GM19328 (cell line): ENCODE measurements around the gene GPAT2.
"Not testable (repeated sequence)": the region's sequence is repeated elsewhere in the genome, so short reads cannot be mapped to it uniquely, and the experiment has no call there.

Source experiments
- ATAC-seq: cut with Tn5 transposase; IDR thresholded peaks from one replicate; pipeline ENCODE4 v1.9.1; 2021; ENCODE audit warnings: mild to moderate bottlenecking, moderate library complexity; ENCODE audit not compliant: unreplicated experiment

Gene GPAT2

DNA sequence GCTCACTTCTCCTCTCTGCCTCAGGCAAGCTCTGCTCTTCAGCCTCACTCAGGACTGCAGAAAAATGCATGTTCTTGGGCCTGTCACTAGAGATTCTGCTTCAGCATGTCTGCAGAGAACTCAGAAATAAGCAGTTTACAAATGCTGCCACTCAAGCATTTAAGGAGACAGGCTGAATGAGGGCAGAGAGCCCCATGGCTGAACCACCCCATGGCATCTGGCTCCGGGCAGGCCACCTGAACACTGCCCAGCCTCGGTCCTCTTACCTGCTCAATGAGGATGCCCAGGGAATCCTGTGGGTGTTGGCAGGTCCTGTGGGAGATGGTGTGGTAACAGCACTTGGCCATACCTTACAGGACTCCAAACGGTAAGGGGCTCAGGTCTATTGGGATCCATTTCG, 31.2 kb upstream of the GPAT2 start:
- not testable (repeated sequence) for ATAC-seq

DNA sequence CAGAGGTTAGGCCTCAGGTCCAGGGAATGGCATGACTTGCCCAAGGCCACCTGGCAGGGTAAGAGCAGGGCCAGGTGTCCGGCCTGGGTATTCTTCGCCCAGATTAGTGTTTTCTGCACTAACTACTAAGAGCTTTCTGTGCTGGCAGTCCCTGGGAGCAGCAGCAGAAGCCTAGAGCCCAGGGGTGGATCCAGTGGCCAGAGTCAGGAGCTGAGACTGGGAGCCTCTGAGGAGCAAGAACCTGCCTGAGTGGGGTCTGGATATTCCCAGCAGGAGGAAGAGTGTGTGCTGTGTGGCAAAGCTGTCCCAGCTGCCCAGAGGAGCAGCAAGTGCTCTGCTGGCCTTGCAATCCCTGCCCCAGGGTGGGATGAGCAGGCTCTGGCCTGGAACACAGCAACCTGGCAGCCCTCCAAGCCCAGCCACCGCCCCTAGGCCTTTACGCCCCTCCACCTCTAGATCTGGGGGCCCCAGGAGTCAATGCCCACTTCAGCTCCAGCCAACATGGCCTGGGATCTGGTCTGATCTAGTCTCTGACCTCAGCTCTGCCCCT, 30.7 kb upstream of the GPAT2 start:
- no peak for ATAC-seq

- ATAC-seq = not testable (repeated sequence)
These were observed 30.0 kb upstream of the GPAT2 start for GRCh38 chr2:96064760-96065159.

GRCh38 chr2:96064047-96064675, 29.4 kb upstream of the GPAT2 start:
- not testable (repeated sequence) for ATAC-seq

GRCh38 chr2:96063116-96063899, 28.6 kb upstream of the GPAT2 start:
- not testable (repeated sequence) for ATAC-seq

DNA sequence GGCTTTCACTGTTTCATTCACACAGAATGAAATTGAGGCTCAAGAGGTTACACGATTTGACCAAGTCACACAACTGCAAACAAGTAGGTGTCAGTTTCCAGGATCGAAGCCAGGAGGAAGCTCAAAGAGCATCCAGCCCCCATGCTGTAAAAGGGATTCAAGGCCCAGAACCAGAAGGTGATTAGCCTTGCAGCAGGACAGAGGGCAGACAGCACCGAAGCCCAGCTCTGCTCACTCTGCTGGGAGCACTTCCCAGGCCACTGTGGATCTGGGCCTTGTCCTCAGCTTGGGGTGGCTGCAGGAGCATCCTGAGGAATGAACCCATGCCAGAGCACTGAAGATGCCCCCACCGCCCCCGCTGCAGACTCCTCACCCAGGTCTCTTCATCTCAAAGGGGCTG, 27.8 kb upstream of the GPAT2 start:
- not testable (repeated sequence) for ATAC-seq

DNA sequence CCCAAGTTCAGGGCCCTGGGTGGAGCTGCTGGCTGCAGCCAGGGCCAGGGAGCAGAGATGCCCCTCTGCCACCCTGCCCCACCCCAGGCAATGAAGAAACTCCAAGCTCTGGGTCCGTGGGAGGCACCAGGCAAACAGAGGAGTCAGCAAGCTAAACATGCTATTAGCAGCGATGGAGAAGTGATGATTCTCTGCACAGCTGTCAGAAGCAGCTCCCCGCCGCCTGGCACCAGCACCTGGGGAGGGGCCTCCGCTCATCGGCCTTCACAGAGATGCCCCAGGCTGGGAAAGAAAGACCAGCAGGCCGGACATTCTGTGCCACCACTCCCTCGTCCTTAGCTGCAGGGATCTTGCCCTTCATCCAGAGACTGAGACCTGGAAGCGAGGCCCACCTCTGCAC, 27.2 kb upstream of the GPAT2 start:
- ATAC-seq = not testable (repeated sequence)

DNA sequence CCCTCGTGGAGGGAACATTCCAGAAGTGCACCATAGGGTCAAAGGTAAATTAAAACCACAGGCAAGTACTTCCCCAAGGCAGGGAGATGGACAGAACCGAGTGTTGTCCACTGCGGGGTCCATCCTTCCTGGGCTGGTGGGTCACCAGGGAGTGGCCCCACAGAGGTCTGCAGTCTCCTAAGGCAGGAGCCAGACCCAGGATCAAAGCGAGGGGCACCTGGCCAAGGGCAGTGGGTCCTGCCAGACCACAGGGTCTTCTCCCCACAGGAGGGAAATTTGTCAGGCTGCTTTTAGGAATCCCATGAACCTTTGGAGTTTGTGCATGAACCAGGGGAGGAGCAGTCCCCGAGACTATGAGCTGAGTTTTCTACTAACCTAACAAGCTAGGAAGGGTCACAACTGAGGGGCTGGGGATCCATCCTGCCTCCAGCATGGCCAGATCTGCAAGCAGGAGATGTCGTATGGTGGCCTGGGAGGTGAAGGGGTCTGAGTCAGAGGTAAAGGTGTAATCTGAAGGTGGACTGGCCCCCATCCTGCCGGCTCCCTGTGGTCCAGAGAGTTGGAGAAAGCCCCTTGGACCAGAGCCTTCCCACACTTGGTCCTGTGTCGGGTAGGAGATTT, 26.6 kb upstream of the GPAT2 start:
- not testable (repeated sequence) for ATAC-seq

- not testable (repeated sequence) for ATAC-seq
These were observed 25.6 kb upstream of the GPAT2 start for GRCh38 chr2:96060325-96060724.

GRCh38 chr2:96059443-96059842, 24.7 kb upstream of the GPAT2 start:
- not testable (repeated sequence) for ATAC-seq

DNA sequence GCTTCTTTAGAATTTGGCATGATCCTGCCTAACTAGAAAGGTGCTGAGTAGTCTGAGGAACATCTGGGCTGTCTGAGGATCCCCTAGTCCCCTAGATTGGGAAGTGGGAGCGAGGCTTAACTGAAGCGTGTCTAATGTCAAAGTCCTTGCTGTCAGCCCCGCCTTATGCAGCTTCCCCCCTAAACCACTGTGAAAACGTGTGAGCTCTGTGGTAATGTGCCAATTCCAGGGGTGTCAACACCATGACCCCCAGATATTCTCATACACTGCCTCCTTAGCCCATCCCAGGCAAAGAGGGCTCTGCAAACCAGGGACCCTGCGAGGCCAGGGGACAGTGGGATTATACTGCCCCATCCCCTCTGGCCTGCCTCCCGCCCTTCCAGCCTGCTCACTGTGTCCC, 21.1 kb upstream of the GPAT2 start:
- not testable (repeated sequence) for ATAC-seq

DNA sequence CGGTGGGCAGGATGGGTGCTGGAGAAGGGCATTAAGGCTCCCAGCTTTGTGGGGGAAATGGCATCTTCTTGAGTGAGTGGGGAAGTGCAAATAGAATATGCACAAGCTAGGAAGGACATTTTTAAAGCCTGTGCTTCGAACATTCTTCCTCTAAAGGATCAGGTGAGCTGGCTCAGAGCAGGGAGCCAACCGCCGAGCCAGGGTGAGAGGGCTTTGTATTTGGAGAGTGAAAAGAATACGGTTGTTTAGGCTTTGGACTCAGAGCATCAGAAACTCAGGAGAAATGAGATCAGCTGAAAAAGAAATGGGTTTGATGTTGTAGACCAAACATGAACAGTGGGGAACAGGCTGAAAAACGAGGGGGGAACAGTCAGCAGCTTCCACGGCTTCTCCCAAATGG, 19.8 kb upstream of the GPAT2 start:
- ATAC-seq = not testable (repeated sequence)

- ATAC-seq = not testable (repeated sequence)
These were observed 18.7 kb upstream of the GPAT2 start for GRCh38 chr2:96053385-96053784.

DNA sequence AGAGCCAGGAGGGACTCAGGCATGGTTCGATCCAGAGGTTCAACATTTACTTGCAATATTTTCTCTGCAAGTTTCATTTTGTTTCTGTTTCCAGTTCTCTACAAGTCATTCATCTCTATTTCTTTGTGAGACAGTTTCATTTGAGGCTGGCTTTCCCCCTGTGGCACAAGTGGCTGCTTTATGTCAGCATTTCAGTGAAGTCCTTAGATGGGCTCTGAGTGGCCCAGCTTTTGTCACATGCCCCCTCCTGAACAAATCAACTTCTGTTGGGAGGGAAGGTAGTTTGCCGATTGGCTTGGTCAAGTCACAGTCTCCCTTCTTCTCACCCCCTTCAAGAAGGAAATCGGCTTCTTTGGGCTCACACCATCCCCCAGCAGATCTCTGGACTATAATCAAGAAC, 17.9 kb upstream of the GPAT2 start:
- not testable (repeated sequence) for ATAC-seq

GRCh38 chr2:96049917-96050262, 15.2 kb upstream of the GPAT2 start:
- not testable (repeated sequence) for ATAC-seq

- ATAC-seq = not testable (repeated sequence)
These were observed 14.6 kb upstream of the GPAT2 start for GRCh38 chr2:96049049-96049916.

DNA sequence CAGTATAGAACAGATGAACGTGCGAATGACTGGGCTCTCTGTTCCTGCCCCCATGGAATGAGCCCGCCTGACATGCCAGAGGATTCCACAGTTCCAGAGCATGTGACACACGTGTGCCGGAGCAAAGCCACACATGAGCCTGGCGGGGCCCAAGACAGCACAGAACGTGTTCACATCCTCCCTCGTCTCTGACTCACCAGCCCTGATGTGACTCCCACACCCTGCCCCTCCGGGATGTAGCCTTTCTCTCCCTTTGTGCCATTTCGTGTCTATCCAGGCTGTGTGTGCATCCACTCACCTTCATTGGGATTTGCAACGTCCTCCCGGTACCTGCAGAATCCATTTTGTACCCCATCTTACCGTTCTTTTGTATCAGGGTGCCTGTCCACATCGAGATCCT, 838 bp upstream of the GPAT2 start:
- ATAC-seq = not testable (repeated sequence)

DNA sequence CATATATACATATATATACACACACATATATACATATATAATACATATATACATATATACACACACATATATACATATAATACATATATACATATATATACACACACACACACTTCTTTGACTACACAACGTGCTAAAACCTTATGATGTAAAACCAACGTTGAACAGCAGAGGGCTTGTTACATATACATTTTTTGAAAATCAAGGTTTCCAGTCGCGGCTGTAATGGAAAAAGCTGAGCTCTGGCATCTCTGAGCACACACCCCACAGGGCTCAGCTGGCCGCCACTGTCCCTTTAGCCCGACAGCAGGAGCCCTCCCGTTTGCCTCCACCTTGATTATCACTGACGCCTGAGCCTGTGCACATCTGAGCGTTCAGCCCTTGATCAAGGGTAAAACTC, 719 bp downstream of the GPAT2 start:
- ATAC-seq = not testable (repeated sequence)

DNA sequence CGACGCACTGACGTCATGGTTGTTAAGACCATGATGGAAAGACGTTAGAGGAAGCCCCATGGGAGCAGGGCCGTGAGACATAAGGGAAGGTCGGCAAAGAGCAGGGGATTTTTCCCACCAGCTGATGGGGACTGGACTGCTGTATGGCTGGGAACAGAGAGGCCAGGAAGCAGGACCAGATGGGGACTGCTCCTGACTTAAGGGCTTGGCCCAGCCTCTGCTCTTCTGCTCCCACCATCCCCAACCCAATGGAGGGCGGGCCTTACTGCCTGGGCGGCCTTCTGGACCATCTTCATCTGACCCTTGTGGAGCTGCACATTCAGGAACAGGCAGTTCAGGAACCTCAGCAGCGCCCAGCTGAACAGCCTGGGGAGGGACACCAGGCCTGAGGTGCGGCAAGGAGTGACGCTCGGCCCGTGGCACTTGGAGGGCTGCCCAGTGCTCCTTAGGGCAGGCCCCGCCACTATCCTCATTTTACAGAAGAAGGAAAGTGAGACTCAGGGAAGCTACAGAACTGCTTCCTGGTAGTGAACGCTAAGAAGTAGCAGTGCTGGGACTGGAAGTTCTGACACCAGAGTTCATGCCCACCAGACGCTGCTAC, 6.9 kb downstream of the GPAT2 start:
- not testable (repeated sequence) for ATAC-seq

GRCh38 chr2:96025755-96026154, 9.0 kb downstream of the GPAT2 start:
- not testable (repeated sequence) for ATAC-seq
